HG02943 (cell line): ENCODE measurements around the gene TFDP2.
"Not testable (repeated sequence)": the region's sequence is repeated elsewhere in the genome, so short reads cannot be mapped to it uniquely, and the experiment has no call there.

Experiments used
- ATAC-seq: cut with Tn5 transposase; IDR thresholded peaks from one replicate; pipeline ENCODE4 v1.9.1; 2021; ENCODE audit warnings: mild to moderate bottlenecking, low read depth, moderate library complexity; ENCODE audit not compliant: unreplicated experiment

The TFDP2 gene

DNA sequence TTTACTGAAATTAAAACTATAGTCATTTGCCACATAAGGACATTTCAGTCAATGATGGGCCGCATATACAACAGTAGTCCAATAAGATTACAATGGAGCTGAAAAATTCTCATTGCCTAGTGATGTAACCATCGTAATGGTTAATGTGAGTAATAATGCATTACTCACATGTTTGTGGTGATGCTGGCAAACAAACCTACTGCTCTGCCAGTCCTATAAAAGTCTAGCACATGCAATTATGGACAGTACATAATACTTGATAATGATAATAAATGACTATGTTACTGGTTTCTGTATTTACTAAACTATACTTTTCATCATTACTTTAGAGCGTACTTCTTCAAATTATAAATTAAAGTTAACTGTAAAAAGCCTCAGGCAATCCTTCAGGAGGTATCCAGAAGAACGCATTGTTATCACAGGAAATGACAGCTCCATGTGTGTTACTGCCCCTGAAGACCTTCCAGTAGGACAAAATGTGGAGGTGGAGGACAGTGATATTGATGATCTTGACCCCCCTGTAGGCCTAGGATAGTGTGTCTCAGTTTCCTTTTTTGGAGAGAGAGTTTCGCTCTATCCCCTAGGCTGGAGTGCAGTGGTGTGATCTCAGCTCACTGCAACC, 170.2 kb downstream of the TFDP2 start:
- ATAC-seq = no peak

DNA sequence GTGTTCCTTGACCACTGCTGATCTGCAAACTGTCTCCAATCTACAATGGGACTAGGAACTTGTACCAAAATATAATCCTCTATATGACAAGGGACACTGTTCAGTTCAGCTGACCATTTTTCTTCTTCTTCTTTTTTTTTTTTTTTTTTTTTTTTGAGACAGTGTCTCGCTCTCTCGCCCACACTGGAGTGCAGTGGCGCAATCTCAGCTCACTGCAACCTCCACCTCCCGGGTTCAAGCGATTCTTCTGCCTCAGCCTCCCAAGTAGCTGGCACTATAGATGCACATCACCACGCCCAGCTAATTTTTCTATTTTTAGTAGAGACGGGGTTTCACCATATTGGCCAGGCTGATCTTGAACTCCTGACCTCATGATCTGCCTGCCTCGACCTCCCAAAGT, 174.6 kb downstream of the TFDP2 start:
- not testable (repeated sequence) for ATAC-seq

GRCh38 chr3:141972399-141972798, 176.9 kb downstream of the TFDP2 start:
- no peak for ATAC-seq

DNA sequence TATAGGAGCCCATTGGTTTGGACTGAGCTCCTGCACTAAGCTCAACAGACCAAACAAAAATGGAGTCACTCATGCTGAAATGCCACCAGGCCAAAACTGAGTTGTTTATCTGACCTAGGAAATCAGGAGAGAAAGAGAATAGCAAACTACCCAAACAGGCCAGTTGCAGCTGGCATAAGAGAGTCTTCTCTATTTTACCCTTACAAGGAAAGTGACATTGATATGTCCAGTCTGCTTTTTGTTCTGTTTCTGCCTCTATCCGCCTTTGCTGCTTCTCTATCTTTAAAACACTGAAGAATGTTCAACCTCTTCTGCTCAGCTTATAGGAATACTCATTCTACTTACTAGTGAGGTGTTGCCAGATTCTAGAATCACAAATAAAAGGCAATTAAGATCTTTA, 177.8 kb downstream of the TFDP2 start:
- no peak for ATAC-seq

DNA sequence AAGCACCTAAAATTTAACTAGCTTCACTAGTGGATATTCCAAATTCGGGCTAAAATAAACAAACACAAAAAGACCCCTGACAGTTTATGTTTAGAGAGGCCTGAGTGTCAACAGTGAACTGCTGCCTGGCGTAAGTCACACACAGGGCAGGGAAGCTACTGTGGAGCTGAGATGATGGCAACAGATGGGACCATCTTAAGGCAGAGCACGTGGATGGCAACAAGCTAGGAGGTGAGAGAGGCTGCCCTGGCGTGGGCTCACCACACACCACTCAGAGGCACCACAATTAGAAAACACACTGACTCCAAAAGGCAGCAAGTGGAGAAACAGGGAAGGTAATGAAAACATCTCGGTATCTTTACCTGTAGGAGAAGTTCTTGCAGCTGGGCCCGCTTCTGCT, 179.6 kb downstream of the TFDP2 start:
- no peak for ATAC-seq

- ATAC-seq = no peak
Observed at GRCh38 chr3:141965471-141965870, 183.9 kb downstream of the TFDP2 start.

DNA sequence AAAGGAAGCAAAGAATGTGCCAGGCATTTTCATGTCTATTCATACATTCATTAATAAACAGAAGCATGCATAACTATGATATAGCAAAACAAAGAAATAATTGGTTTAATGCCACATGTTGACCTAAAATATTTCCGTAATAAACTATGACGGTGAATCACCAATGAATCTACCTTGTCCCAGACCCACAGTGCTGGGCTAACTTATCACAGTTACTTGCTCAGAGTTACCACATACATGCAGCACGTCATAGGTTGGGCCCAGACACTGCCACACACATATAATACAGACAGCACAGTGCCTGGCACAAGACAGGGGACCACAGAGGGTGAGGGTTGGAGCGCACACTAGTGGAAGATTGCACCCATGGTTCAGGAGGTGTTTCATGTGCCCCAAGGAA, 186.0 kb downstream of the TFDP2 start:
- ATAC-seq = no peak

GRCh38 chr3:141960731-141961130, 188.6 kb downstream of the TFDP2 start:
- ATAC-seq = no peak

GRCh38 chr3:141959589-141960554, 189.5 kb downstream of the TFDP2 start:
- no peak for ATAC-seq

DNA sequence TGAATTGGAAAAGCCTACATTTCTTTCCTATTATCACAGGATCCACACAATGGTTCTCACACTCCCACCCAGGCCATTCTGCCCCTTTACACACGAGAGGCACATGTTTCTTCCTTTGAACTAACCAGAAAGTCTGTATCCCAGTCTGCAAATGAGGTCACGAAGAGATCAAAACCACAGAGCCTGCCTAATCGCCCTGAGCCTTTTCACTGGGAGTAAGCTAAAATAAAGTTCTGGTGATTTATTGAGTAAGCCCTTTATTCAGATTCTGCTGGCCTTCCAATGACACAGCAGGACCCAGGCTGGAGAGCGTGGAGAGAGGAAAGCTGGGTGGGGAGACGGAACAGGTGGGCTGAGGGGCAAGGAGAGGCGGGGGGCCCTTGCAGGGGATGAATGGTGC, 194.2 kb downstream of the TFDP2 start:
- no peak for ATAC-seq

- no peak for ATAC-seq
Observed at GRCh38 chr3:141952611-141953010, 196.7 kb downstream of the TFDP2 start.

DNA sequence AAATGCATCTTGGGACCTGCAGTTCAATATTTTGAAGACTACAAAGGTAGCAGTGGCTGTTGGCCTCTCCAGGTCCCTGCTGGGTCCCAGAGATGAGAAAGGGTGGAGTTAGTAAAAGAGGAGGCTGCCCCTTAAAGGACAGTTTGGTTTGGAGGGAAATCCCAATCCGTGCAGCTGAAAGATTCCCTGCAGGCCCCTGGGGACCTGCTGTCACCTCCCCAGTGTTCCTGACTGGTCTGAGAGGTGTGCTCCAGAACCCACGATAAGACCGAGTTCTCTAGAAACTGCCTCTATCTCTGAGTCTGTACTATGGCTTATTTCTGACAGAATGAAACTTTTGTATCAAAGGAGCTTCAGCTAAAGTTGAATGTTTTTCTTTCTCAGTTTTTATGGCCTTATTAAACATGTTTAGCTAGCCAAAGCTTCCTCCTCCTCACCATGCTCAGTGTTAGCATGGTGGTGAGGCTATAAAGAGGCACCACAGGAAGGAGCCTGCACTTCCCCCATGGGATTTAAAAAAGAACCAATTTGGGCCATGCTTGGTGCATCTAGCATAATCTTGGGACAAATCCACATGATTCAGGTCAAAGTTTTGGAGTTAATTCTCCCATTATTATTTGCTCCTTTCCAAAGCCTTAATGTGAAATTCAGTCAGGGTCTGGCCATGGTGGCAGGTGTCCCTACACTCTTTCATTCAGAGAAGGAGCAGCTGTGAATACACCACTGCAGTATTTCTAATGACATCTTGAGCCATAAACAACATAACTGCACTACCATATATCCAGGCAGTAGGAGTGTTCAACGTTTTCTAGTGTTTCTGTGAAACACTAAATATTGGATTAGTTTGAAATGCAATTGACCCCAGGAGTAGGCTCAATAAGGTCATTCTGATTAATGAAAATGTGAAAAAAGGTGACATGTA, 198.5 kb downstream of the TFDP2 start:
- ATAC-seq = no peak

DNA sequence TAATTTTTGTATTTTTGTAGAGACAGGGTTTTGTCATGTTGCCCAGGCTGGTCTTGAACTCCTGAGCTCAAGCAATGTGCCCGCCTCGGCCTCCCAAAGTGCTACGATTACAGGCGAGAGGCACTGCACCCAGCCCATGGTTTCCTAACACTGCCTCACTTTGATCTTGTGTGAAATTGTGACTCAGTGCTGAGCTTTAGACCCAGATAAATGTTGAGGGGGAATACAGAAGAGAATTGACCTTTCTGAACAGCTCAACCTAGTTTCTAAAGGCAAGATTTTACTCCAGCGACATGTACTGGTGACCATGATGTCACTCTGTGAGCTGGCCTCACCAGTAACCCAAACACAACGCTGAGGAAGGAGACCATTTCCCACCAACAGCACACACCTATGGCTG, 199.4 kb downstream of the TFDP2 start:
- no peak for ATAC-seq

DNA sequence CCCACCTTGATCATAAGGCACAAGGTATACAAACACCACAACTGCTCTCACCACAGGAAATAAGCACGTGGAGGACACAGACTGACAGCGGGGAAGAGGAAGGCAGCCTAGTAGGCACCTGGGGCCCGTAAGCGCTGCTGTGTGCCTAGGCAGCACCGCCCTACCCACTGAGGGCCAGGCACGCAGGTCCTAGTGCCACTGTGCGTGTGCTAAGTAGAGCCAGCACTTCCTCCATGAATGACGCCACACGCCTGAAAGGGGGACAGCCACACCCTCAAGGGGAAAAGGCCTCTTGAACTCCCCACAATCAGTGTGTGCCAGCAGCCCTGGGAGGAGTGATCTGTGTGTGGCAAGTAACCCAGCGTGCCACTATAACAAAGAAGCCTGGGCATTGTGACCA, 199.9 kb downstream of the TFDP2 start:
- ATAC-seq = no peak

DNA sequence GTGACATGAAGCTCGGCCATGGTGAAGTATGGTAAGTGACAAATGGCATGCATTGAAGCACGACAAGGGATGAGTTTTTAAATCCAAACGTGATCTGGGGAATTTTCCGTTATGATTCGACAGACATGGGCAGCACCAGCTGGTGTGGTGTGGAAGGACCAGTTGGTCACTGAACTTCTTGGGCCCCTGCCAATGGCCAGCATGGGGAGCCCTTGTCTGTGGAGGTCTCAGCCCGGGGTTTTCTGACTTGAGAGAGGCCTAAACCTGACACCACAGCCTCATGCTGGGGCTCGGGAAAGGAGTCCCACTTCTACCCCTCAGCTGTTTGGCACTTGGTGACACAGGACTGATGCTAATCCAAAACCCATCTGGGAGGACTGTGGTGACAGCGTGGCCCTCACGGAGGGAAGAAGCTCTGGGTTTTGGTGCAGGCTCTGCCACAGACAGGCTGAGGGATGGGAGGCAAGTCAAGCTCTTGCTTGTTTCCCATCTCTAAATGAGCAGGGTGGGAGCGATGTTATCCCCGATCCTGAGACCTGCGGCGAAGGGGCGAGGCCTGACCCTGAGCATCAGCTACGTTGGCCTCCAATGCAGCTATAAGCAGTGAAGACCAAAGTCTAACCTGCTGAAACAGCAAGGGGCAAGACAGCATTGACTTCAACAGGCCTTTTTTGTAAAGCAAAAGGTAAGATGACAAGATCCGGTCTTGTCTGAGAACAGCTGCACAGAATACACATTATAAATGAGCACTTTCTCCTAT, 203.4 kb downstream of the TFDP2 start:
- ATAC-seq = no peak

GRCh38 chr3:141942006-141942405, 207.3 kb downstream of the TFDP2 start:
- no peak for ATAC-seq

DNA sequence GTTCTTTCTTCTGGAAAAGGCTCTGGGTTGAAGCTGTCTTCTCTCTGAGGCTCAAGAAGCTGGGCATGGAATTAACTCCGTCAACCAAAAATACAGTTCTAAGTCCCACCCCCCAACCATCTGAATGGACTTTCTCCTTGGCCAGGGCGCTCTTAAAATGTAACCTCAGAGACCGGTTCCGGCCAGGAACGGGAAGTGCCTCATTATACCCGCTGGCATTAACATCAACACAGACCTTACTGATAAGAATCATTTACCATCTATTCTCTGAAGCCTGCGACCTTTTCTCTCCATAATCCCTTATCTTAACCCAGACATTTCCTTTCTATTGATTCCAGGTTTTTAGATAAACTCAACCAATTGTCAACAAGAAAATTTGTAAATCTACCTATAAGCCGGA, 208.3 kb downstream of the TFDP2 start:
- no peak for ATAC-seq

- no peak for ATAC-seq
Observed at GRCh38 chr3:141940194-141940776, 209.1 kb downstream of the TFDP2 start.

- ATAC-seq = no peak
Observed at GRCh38 chr3:141939759-141940158, 209.6 kb downstream of the TFDP2 start.

- no peak for ATAC-seq
Observed at GRCh38 chr3:141938011-141938500, 211.3 kb downstream of the TFDP2 start.
